Panc1 (cell line): ENCODE results near the gene SLC30A7. TPM values are rescaled to one million over a fixed set of nuclear protein-coding genes. Genes with fewer than 3 reads are reported as not detected.

Experiments used
- ATAC-seq: fragments of 200-7000 bp; cut with Tn5 transposase; 2 replicates; pipeline ENCODE4 v1.9.1; 2020; ENCODE audit warnings: mild to moderate bottlenecking, moderate library complexity
- BruUV-seq: library from RNA; stranded (reverse); fragments of 400-500 nt; replicated peaks from 2 replicates; lab custom pipeline; 2021; lab: Mats Ljungman, UMichigan
- CTCF ChIA-PET: fragments of 300-600 bp; sonication (Branson Sonifier 250); formaldehyde crosslinking; loops from one replicate; lab custom pipeline; 2022; ENCODE audit warnings: antibody characterized with exemption; lab: Charles Lee
- POLR2A ChIA-PET: fragments of 300-600 bp; sonication (Branson Sonifier 250); formaldehyde crosslinking; loops from one replicate; lab custom pipeline; 2022; ENCODE audit warnings: antibody characterized with exemption; lab: Charles Lee
- DNase-seq: peaks from one replicate; pipeline ENCODE4 v3.0.0-alpha.2; 2010; ENCODE audit warnings: low read depth, low spot score
- H3K27ac ChIP-seq: 2 replicates; pipeline ENCODE4 v1.5.1; 2011; ENCODE audit warnings: mild to moderate bottlenecking, low read length, inconsistent platforms
- H3K27me3 ChIP-seq: fragments of 200-500 bp; sonication (Bioruptor generic); 2 replicates; pipeline ENCODE4 v1.6.0; 2014; ENCODE audit warnings: low read length, inconsistent platforms; ENCODE audit not compliant: control insufficient read depth, insufficient read depth
- H3K36me3 ChIP-seq: fragments of 200-500 bp; sonication (Bioruptor generic); 2 replicates; pipeline ENCODE4 v1.5.1; 2014; ENCODE audit warnings: inconsistent platforms, mild to moderate bottlenecking, low read length, moderate library complexity; ENCODE audit not compliant: control insufficient read depth, insufficient read depth
- H3K4me1 ChIP-seq: 2 replicates; pipeline ENCODE4 v1.5.1; 2011; ENCODE audit warnings: inconsistent platforms, mild to moderate bottlenecking, low read length, moderate library complexity; ENCODE audit not compliant: control insufficient read depth, insufficient read depth
- H3K4me3 ChIP-seq, 2 experiments: 2 replicates each; pipeline ENCODE4 v1.5.1; 2011 to 2012; ENCODE audit warnings: low read depth in 2 of 2, low read length in 2 of 2, mild to moderate bottlenecking in 2 of 2, inconsistent platforms in 1 of 2, moderate library complexity in 1 of 2
- H3K9me3 ChIP-seq: fragments of 200-500 bp; sonication (Bioruptor generic); 2 replicates; pipeline ENCODE4 v1.5.1; 2014; ENCODE audit warnings: low read depth, mild to moderate bottlenecking, inconsistent platforms, low read length, moderate library complexity; ENCODE audit not compliant: control insufficient read depth, insufficient read depth
- POLR2AphosphoS5 ChIP-seq: IDR thresholded peaks from 2 replicates; pipeline ENCODE4 v1.6.1; 2012; ENCODE audit warnings: mild to moderate bottlenecking, low read depth, low read length, moderate library complexity
- SIN3A ChIP-seq: IDR thresholded peaks from 2 replicates; pipeline ENCODE4 v1.6.1; 2012; ENCODE audit warnings: low read depth, mild to moderate bottlenecking, low read length, moderate library complexity, borderline replicate concordance; ENCODE audit not compliant: insufficient read depth
- TCF7L2 ChIP-seq: IDR thresholded peaks from 2 replicates; pipeline ENCODE4 v1.6.1; 2011; ENCODE audit warnings: mild to moderate bottlenecking, low read depth, low read length, inconsistent platforms
- in situ Hi-C: cut with HindIII; loops from 2 replicates; pipeline ENCODE4 v1.10.0; 2016; ENCODE audit warnings: low sequenced_read_pairs, low pct_unique_long_range_greater_than_20kb
- intact Hi-C: fragments of 100-400 bp; cut with micrococcal nuclease; formaldehyde crosslinking; loops from one replicate; pipeline ENCODE4 v1.10.0; 2022; ENCODE audit not compliant: unreplicated experiment
- total RNA-seq: library from RNA; stranded (reverse); gene quantifications from one replicate; pipeline ENCODE4 v1.2.1, GENCODE V29; 2021; ENCODE audit not compliant: unreplicated experiment
- TF ChIP-seq, protein P1 (sequence below): fragments of 450-650 bp; IDR thresholded peaks from 2 replicates; pipeline ENCODE4 v1.5.1; 2017; ENCODE audit warnings: mild to moderate bottlenecking
- TF ChIP-seq, protein P2 (sequence below), 2 experiments: IDR thresholded peaks; 2 replicates each; pipeline ENCODE4 v1.6.1; 2011 to 2012; ENCODE audit warnings: low read depth in 2 of 2, control low read depth in 1 of 2, low read length in 1 of 2, mild to moderate bottlenecking in 1 of 2, moderate library complexity in 1 of 2; ENCODE audit not compliant: insufficient read depth in 1 of 2

Gene SLC30A7
- total RNA-seq, 1 experiment from 2014 or later = 18.5 TPM

DNA sequence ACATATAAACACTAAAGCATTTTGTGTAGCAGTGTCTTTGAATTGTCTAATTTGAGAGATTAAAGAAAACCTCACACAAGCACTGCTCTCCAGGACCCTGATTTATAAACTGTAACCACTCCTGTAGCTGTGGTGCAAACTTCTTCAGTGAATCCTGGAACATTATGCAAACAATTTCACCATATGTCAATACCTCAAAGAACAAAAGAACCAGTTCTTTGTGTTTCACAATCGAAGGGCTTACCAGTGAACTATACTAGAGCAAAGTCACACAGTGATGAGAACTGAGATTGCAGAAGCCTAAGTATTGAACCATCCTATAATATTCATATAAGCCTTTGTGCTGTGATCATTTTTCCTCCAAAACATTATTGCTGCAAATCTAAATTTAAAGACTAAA lies 108.2 kb downstream of the SLC30A7 start:
- no peak for ATAC-seq
- Histone ChIP-seq H3K36me3 (no peaks in the 10 kb centered on the region; the same call in 1 of the 2 replicates), H3K4me1 (no peaks in the 10 kb centered on the region), H3K27ac (no peak overlapping the region), H3K27me3 (no peaks in the 10 kb centered on the region), H3K4me3 (no peak overlapping the region), H3K9me3 (no peaks in the 10 kb centered on the region)
- POLR2A ChIA-PET = no interaction called here
- BruUV-seq = no TSS peak
- no peak for TF ChIP-seq TCF7L2
- TF ChIP-seq, protein P1, sequence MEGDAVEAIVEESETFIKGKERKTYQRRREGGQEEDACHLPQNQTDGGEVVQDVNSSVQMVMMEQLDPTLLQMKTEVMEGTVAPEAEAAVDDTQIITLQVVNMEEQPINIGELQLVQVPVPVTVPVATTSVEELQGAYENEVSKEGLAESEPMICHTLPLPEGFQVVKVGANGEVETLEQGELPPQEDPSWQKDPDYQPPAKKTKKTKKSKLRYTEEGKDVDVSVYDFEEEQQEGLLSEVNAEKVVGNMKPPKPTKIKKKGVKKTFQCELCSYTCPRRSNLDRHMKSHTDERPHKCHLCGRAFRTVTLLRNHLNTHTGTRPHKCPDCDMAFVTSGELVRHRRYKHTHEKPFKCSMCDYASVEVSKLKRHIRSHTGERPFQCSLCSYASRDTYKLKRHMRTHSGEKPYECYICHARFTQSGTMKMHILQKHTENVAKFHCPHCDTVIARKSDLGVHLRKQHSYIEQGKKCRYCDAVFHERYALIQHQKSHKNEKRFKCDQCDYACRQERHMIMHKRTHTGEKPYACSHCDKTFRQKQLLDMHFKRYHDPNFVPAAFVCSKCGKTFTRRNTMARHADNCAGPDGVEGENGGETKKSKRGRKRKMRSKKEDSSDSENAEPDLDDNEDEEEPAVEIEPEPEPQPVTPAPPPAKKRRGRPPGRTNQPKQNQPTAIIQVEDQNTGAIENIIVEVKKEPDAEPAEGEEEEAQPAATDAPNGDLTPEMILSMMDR = no peak
- TF ChIP-seq SIN3A = no peak
- no peak for TF ChIP-seq POLR2AphosphoS5
- TF ChIP-seq, protein P2, sequence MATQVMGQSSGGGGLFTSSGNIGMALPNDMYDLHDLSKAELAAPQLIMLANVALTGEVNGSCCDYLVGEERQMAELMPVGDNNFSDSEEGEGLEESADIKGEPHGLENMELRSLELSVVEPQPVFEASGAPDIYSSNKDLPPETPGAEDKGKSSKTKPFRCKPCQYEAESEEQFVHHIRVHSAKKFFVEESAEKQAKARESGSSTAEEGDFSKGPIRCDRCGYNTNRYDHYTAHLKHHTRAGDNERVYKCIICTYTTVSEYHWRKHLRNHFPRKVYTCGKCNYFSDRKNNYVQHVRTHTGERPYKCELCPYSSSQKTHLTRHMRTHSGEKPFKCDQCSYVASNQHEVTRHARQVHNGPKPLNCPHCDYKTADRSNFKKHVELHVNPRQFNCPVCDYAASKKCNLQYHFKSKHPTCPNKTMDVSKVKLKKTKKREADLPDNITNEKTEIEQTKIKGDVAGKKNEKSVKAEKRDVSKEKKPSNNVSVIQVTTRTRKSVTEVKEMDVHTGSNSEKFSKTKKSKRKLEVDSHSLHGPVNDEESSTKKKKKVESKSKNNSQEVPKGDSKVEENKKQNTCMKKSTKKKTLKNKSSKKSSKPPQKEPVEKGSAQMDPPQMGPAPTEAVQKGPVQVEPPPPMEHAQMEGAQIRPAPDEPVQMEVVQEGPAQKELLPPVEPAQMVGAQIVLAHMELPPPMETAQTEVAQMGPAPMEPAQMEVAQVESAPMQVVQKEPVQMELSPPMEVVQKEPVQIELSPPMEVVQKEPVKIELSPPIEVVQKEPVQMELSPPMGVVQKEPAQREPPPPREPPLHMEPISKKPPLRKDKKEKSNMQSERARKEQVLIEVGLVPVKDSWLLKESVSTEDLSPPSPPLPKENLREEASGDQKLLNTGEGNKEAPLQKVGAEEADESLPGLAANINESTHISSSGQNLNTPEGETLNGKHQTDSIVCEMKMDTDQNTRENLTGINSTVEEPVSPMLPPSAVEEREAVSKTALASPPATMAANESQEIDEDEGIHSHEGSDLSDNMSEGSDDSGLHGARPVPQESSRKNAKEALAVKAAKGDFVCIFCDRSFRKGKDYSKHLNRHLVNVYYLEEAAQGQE (IDR thresholded peaks at IDR 0.05; ENCODE audit: insufficient read depth in 1 of 2, low read depth in 2 of 2, low read length in 1 of 2) = no peak
- CTCF ChIA-PET = no interaction called here
- intact Hi-C loops (no loop called here), in situ Hi-C loops (no loop called here)
- no peak for DNase-seq

DNA sequence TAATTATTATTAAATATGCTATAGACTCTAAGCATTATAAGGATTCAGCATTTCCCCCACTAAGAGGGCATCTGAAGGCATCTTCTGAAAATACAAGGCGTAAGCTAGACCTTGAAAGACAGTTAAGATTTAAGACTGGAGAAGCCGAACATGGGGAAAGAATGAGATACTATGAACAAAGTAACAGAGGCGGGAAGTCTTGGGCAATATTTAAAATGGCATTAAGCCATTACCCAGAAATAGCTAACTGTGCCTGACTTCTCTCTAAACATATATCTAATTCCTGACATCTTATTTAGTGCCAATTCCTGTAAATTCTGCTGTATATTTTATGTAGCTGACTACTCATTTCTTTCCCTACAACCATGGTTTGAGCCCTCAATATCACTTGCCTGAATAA lies 108.8 kb downstream of the SLC30A7 start:
- DNase-seq = no peak
- no TSS peak for BruUV-seq
- ChIA-PET CTCF (no interaction called here), POLR2A (no interaction called here)
- Histone ChIP-seq H3K27ac (no peak overlapping the region), H3K27me3 (no peaks in the 10 kb centered on the region), H3K4me1 (no peaks in the 10 kb centered on the region), H3K9me3 (no peaks in the 10 kb centered on the region), H3K36me3 (no peaks in the 10 kb centered on the region; the same call in 1 of the 2 replicates), H3K4me3 (no peak overlapping the region)
- intact Hi-C loops (no loop called here), in situ Hi-C loops (no loop called here)
- TF ChIP-seq SIN3A = no peak
- TF ChIP-seq, protein P2 (IDR thresholded peaks at IDR 0.05; ENCODE audit: insufficient read depth in 1 of 2, low read depth in 2 of 2, low read length in 1 of 2) = no peak
- TF ChIP-seq POLR2AphosphoS5 = no peak
- TF ChIP-seq, protein P1 = no peak
- no peak for TF ChIP-seq TCF7L2
- ATAC-seq = no peak
